Esophagus squamous epithelium (tissue), 5 donors: Measurements from ENCODE around the gene DAPP1. TPM values are rescaled to one million over a fixed set of nuclear protein-coding genes. Genes with fewer than 3 reads are reported as not detected.
A peak's percentile ranks its signal among the peaks of the same experiment; 100 is the strongest.

ENCODE experiments used
- DNase-seq: peaks from one replicate; lab custom pipeline; 2025; lab: John Stamatoyannopoulos, UW
- H3K27ac ChIP-seq, 4 donors: fragments of 200-600 bp; sonication (generic); one replicate each; pipeline ENCODE4 v1.5.1; 2016 to 2019; ENCODE audit warnings: mild to moderate bottlenecking in 1 of 4
- H3K27me3 ChIP-seq, 4 donors: fragments of 200-600 bp; sonication (generic); 1 replicate in 3 of 4; 2 replicates in 1 of 4; pipeline versions ENCODE4 v1.5.1 to v1.6.0; 2017 to 2021; ENCODE audit warnings: antibody characterized with exemption in 1 of 4
- H3K36me3 ChIP-seq, 3 donors: fragments of 200-600 bp; sonication (generic); one replicate each; pipeline ENCODE4 v1.5.1; 2016 to 2019
- H3K4me1 ChIP-seq, 3 donors: fragments of 200-600 bp; sonication (generic); one replicate each; pipeline ENCODE4 v1.5.1; 2017 to 2019
- H3K4me3 ChIP-seq, 4 donors: fragments of 200-600 bp; sonication (generic); 1 replicate in 3 of 4; 2 replicates in 1 of 4; pipeline ENCODE4 v1.5.1; 2016 to 2019; ENCODE audit warnings: mild to moderate bottlenecking in 2 of 4, moderate library complexity in 1 of 4
- H3K9me3 ChIP-seq, 3 donors: fragments of 200-600 bp; sonication (generic); one replicate each; pipeline ENCODE4 v1.5.1; 2016 to 2019
- CTCF ChIP-seq, 6 experiments: fragments of 450-650 bp in 4 of 6; fragments of 200-600 bp in 2 of 6; sonication (generic) in 2 of 6; IDR thresholded peaks; one replicate each; pipeline ENCODE4 v1.5.1; 2016 to 2019; ENCODE audit warnings: antibody characterized with exemption in 6 of 6, mild to moderate bottlenecking in 4 of 6, moderate library complexity in 4 of 6
- POLR2A ChIP-seq, 4 donors: fragments of 450-650 bp; IDR thresholded peaks; one replicate each; pipeline ENCODE4 v1.6.1; 2017; ENCODE audit warnings: antibody characterized with exemption in 4 of 4, mild to moderate bottlenecking in 4 of 4, moderate library complexity in 3 of 4
- WGBS, 2 donors: methylation state at CpG; one replicate each; pipeline ENCODE4 v1.1.5; 2018; 5-methylcytosine and 5-hydroxymethylcytosine counted together
- intact Hi-C: fragments of 100-400 bp; cut with DNase I; formaldehyde crosslinking; loops from one replicate; pipeline ENCODE4 v1.15.0; 2022
- total RNA-seq, 4 donors: library from RNA; depleted of rRNA; stranded (reverse); fragments of >200 nt; gene quantifications; one replicate each; pipeline ENCODE4 v1.1.0, GENCODE V29; 2016
- donor health status: DM: yes; HTN: yes; CAD: no.

DAPP1 gene
- total RNA-seq, 4 donors from 2014 or later, result 34.9 to 73.2 (median 40.7) TPM

- H3K27me3 ChIP-seq, result no peaks in the 10 kb centered on the region
- H3K27ac ChIP-seq, result no peak overlapping the region
- H3K4me1 ChIP-seq, result peaks cover 0 to 27% (median 0%) of the 10 kb centered on the region in 3 donors
- no peak for DNase-seq
- intact Hi-C loops, result loop anchor here (10.0 kb wide), 1 partner anchor 64 kb away; the partner anchor contains the start of gene DAPP1
- H3K36me3 ChIP-seq, result peaks cover 0 to 78% (median 15%) of the 10 kb centered on the region in 3 donors
- H3K9me3 ChIP-seq, result no peaks in the 10 kb centered on the region
- TF ChIP-seq POLR2A (IDR thresholded peaks at IDR 0.05), result no peak
- no peak for TF ChIP-seq CTCF (IDR thresholded peaks at IDR 0.05)
- no peak overlapping the region for H3K4me3 ChIP-seq
Measured at GRCh38 chr4:99878604-99879003, 62.0 kb downstream of the DAPP1 start.

GRCh38 chr4:99879458-99879857 lies 62.8 kb downstream of the DAPP1 start:
- intact Hi-C loops, result loop anchor here (10.0 kb wide), 1 partner anchor 65 kb away; the partner anchor contains the start of gene DAPP1
- Histone ChIP-seq H3K9me3 (no peaks in the 10 kb centered on the region), H3K27me3 (no peaks in the 10 kb centered on the region), H3K4me3 (no peak overlapping the region), H3K27ac (no peak overlapping the region), H3K4me1 (peaks cover 0 to 25% (median 0%) of the 10 kb centered on the region in 3 donors), H3K36me3 (peaks cover 0 to 86% (median 15%) of the 10 kb centered on the region in 3 donors)
- DNase-seq, result no peak
- 50 to 61% methylated on average over 3 of the region's 3 CpGs for WGBS, 2 donors
- TF ChIP-seq CTCF (IDR thresholded peaks at IDR 0.05), result no peak
- no peak for TF ChIP-seq POLR2A (IDR thresholded peaks at IDR 0.05)

- no peak overlapping the region for H3K4me3 ChIP-seq
- no peak for TF ChIP-seq POLR2A (IDR thresholded peaks at IDR 0.05)
- peak in 4 of 6 experiments; percentile 39 to 67 (median 48) for TF ChIP-seq CTCF (IDR thresholded peaks at IDR 0.05)
- no peak overlapping the region for H3K27ac ChIP-seq
- DNase-seq, result no peak
- H3K9me3 ChIP-seq, result no peaks in the 10 kb centered on the region
- peaks cover 0 to 82% (median 11%) of the 10 kb centered on the region in 3 donors for H3K36me3 ChIP-seq
- no peaks in the 10 kb centered on the region for H3K27me3 ChIP-seq
- intact Hi-C loops, result no loop called here
- WGBS, 2 donors, result 68 to 72% methylated on average over 2 of the region's 2 CpGs
- H3K4me1 ChIP-seq, result peaks cover 0 to 20% (median 0%) of the 10 kb centered on the region in 3 donors
Measured at GRCh38 chr4:99885063-99885664, 68.5 kb downstream of the DAPP1 start.

GRCh38 chr4:99885687-99886086 lies 69.1 kb downstream of the DAPP1 start:
- intact Hi-C loops, result no loop called here
- Histone ChIP-seq H3K27me3 (no peaks in the 10 kb centered on the region), H3K36me3 (peaks cover 0 to 77% (median 6%) of the 10 kb centered on the region in 3 donors), H3K9me3 (no peaks in the 10 kb centered on the region), H3K4me1 (peaks cover 0 to 25% (median 0%) of the 10 kb centered on the region in 3 donors), H3K27ac (no peak overlapping the region), H3K4me3 (no peak overlapping the region)
- no peak for TF ChIP-seq CTCF (IDR thresholded peaks at IDR 0.05)
- TF ChIP-seq POLR2A (IDR thresholded peaks at IDR 0.05), result no peak
- DNase-seq, result no peak

GRCh38 chr4:99886146-99886545 lies 69.5 kb downstream of the DAPP1 start:
- DNase-seq, result no peak
- WGBS, 2 donors, result 63 to 91% methylated on average over 4 of the region's 4 CpGs
- intact Hi-C loops, result no loop called here
- Histone ChIP-seq H3K4me1 (peaks cover 0 to 30% (median 0%) of the 10 kb centered on the region in 3 donors), H3K27ac (no peak overlapping the region), H3K36me3 (peaks cover 0 to 77% (median 4%) of the 10 kb centered on the region in 3 donors), H3K4me3 (no peak overlapping the region), H3K27me3 (no peaks in the 10 kb centered on the region), H3K9me3 (no peaks in the 10 kb centered on the region)
- TF ChIP-seq CTCF (IDR thresholded peaks at IDR 0.05), result no peak
- no peak for TF ChIP-seq POLR2A (IDR thresholded peaks at IDR 0.05)
